GM12878 (cell line): ENCODE measurements around the gene RALBP1. TPM values are rescaled to one million over a fixed set of nuclear protein-coding genes. Genes with fewer than 3 reads are reported as not detected.

Source experiments
- ATAC-seq: fragments of 200-7000 bp; cut with Tn5 transposase; 3 replicates; pipeline ENCODE4 v1.9.1; 2020; ENCODE audit warnings: mild to moderate bottlenecking, moderate library complexity
- BruUV-seq: library from RNA; stranded (reverse); fragments of 400-500 nt; replicated peaks from 2 replicates; lab custom pipeline; 2021; lab: Mats Ljungman, UMichigan
- CTCF ChIA-PET: fragments of 300-600 bp; sonication (Branson Sonifier 250); formaldehyde crosslinking; extraction: SDS; loops from one replicate; lab custom pipeline; 2021; ENCODE audit warnings: inconsistent platforms; lab: Yijun Ruan, JAX
- POLR2A ChIA-PET: fragments of 350-600 bp; formaldehyde crosslinking; extraction: SDS; loops from one replicate; lab custom pipeline; 2021; ENCODE audit warnings: inconsistent platforms; lab: Charles Lee
- RAD21 ChIA-PET: fragments of 300-600 bp; sonication (Branson Sonifier 250); formaldehyde crosslinking; loops from one replicate; lab custom pipeline; 2023; ENCODE audit warnings: antibody characterized with exemption; ENCODE audit not compliant: unreplicated experiment; lab: Charles Lee
- SMC1A ChIA-PET: fragments of 300-600 bp; sonication (Branson Sonifier 250); formaldehyde crosslinking; loops from one replicate; lab custom pipeline; 2023; ENCODE audit not compliant: unreplicated experiment, uncharacterized antibody; lab: Charles Lee
- DNase-seq: peaks from one replicate; pipeline ENCODE4 v3.0.0-alpha.2; 2011; ENCODE audit warnings: low read depth, low spot score
- FAIRE-seq: peaks from 3 replicates; lab custom pipeline; 2011; peaks lifted over from hg19 to GRCh38; lab: Jason Lieb, UNC
- H2AFZ ChIP-seq: 2 replicates; pipeline ENCODE4 v1.6.0; 2011; ENCODE audit warnings: low read depth, low read length, control low read depth; ENCODE audit not compliant: control insufficient read depth
- H3K27ac ChIP-seq: 2 replicates; pipeline ENCODE4 v1.5.1; 2011; ENCODE audit warnings: control low read depth; ENCODE audit not compliant: control insufficient read depth, insufficient read depth
- H3K27me3 ChIP-seq, 2 experiments: replicated peaks in 1 of 2; 2 replicates each; pipeline versions ENCODE4 v1.6.0 to v1.6.1; 2011; ENCODE audit warnings: low read length in 1 of 2; ENCODE audit not compliant: control insufficient read depth in 2 of 2, insufficient read depth in 2 of 2
- H3K36me3 ChIP-seq, 2 experiments: 2 replicates each; pipeline ENCODE4 v1.5.1; 2011; ENCODE audit warnings: low read length in 1 of 2; ENCODE audit not compliant: control insufficient read depth in 2 of 2, insufficient read depth in 2 of 2
- H3K4me1 ChIP-seq: 2 replicates; pipeline ENCODE4 v1.6.1; 2011; ENCODE audit warnings: mild to moderate bottlenecking, low read length, moderate library complexity, mixed read lengths; ENCODE audit not compliant: control insufficient read depth, insufficient read depth
- H3K4me2 ChIP-seq: 2 replicates; pipeline ENCODE4 v1.6.0; 2011; ENCODE audit warnings: control low read depth; ENCODE audit not compliant: control insufficient read depth, insufficient read depth
- H3K4me3 ChIP-seq: fragments of 200-600 bp; sonication (generic); 2 replicates; pipeline ENCODE4 v1.5.1; 2016
- H3K79me2 ChIP-seq: 2 replicates; pipeline ENCODE4 v1.6.0; 2011; ENCODE audit warnings: low read length; ENCODE audit not compliant: control insufficient read depth, insufficient read depth
- H3K9ac ChIP-seq: 2 replicates; pipeline ENCODE4 v1.8.0; 2011; ENCODE audit warnings: low read length, control low read depth, mixed read lengths; ENCODE audit not compliant: control insufficient read depth, insufficient read depth
- H3K9me3 ChIP-seq: replicated peaks from 3 replicates; pipeline ENCODE4 v1.5.1; 2011; ENCODE audit warnings: mild to moderate bottlenecking, low read length; ENCODE audit not compliant: control insufficient read depth, insufficient read depth
- H4K20me1 ChIP-seq: 2 replicates; pipeline ENCODE4 v1.6.0; 2011; ENCODE audit not compliant: control insufficient read depth, insufficient read depth
- BCL11A ChIP-seq: IDR thresholded peaks from 2 replicates; pipeline ENCODE4 v1.6.1; 2011; ENCODE audit warnings: low read depth, low read length
- BMI1 ChIP-seq: fragments of 450-650 bp; IDR thresholded peaks from 2 replicates; pipeline ENCODE4 v1.6.1; 2016; ENCODE audit warnings: mild to moderate bottlenecking, moderate library complexity, borderline replicate concordance
- GABPA ChIP-seq: IDR thresholded peaks from 2 replicates; pipeline ENCODE4 v1.6.1; 2014; ENCODE audit warnings: antibody characterized with exemption, low read depth, mild to moderate bottlenecking, inconsistent platforms
- NFIC ChIP-seq: IDR thresholded peaks from 2 replicates; pipeline ENCODE4 v1.6.1; 2012; ENCODE audit warnings: low read depth, mild to moderate bottlenecking, inconsistent platforms, low read length, moderate library complexity
- PAX8 ChIP-seq: fragments of 450-650 bp; IDR thresholded peaks from 2 replicates; pipeline ENCODE4 v1.6.1; 2017; ENCODE audit warnings: mild to moderate bottlenecking, moderate library complexity
- RELB ChIP-seq: fragments of 450-650 bp; IDR thresholded peaks from 2 replicates; pipeline ENCODE4 v1.6.1; 2017; ENCODE audit warnings: low read depth, mild to moderate bottlenecking, moderate library complexity
- SMARCA5 ChIP-seq: fragments of 450-650 bp; IDR thresholded peaks from 2 replicates; pipeline ENCODE4 v1.6.1; 2017; ENCODE audit warnings: mild to moderate bottlenecking
- TCF12 ChIP-seq: IDR thresholded peaks from 2 replicates; pipeline ENCODE4 v1.6.1; 2011; ENCODE audit warnings: low read depth, mild to moderate bottlenecking, low read length
- TCF7 ChIP-seq: IDR thresholded peaks from 2 replicates; pipeline ENCODE4 v1.6.1; 2014; ENCODE audit warnings: antibody characterized with exemption, borderline replicate concordance
- ZZZ3 ChIP-seq: IDR thresholded peaks from 2 replicates; pipeline ENCODE4 v1.6.1; 2011; ENCODE audit warnings: low read depth; ENCODE audit not compliant: control insufficient read depth, insufficient read length
- in situ Hi-C: fragments of 300-500 bp; cut with MboI; formaldehyde crosslinking; loops from 9 replicates; pipeline ENCODE4 v1.14.3; 2018; ENCODE audit warnings: mixed read lengths
- intact Hi-C: fragments of 100-400 bp; cut with micrococcal nuclease; formaldehyde crosslinking; loops from one replicate; pipeline ENCODE4 v1.14.2; 2022; ENCODE audit not compliant: unreplicated experiment
- polyA plus RNA-seq, 11 experiments: library from polyadenylated mRNA; depleted of rRNA in 4 of 11; unstranded in 6 of 11; stranded (reverse) in 5 of 11; fragments of >200 nt; fragmentation: Nextera tagmentation in 4 of 11; fragmentation: Illumina TruSeq in 1 of 11; extraction: Ambion mirVana in 4 of 11; extraction: Trizol in 1 of 11; gene quantifications; 1 replicate in 1 of 11; 2 replicates in 10 of 11; pipeline versions ENCODE4 v1.2.1 to v1.2.3, GENCODE V29; 2011 to 2016; ENCODE audit warnings: inconsistent platforms in 2 of 11, missing spikeins in 2 of 11, low read depth in 1 of 11
- total RNA-seq, 4 experiments: library from RNA; depleted of rRNA in 3 of 4; stranded (reverse); fragments of >200 nt in 3 of 4; fragmentation: Illumina TruSeq in 1 of 4; extraction: Trizol in 1 of 4; gene quantifications; 2 replicates each; pipeline versions ENCODE4 v1.2.1 to v1.2.3, GENCODE V29; 2013 to 2021
- TF ChIP-seq, protein P1 (sequence below): IDR thresholded peaks from 2 replicates; pipeline ENCODE4 v1.6.1; 2011; ENCODE audit warnings: borderline replicate concordance, low read depth, mild to moderate bottlenecking, moderate library complexity, mixed read lengths, low read length; ENCODE audit not compliant: insufficient read depth; ENCODE audit errors: extremely low read length

Gene RALBP1
- total and polyA plus RNA-seq, 10 of the 15 experiments (the other 5 are each of a cell fraction or from before 2014, with no cell fraction given): 11.2 to 46.9 (median 41.8) TPM

- H3K27me3 ChIP-seq: no peaks in the 10 kb centered on the region
- no peaks in the 10 kb centered on the region for H3K79me2 ChIP-seq
- ChIA-PET RAD21 (no interaction called here), POLR2A (no interaction called here), CTCF (interaction anchor here (0.6 to 1.3 kb wide), 3 partner anchors 9 to 95 kb away, joined by 3 read pairs; no protein-coding TSS in a partner anchor), SMC1A (interaction anchor here (0.9 to 1.2 kb wide), 2 partner anchors 18 to 30 kb away, joined by 3 to 4 read pairs; no protein-coding TSS in a partner anchor)
- H3K4me1 ChIP-seq: no peaks in the 10 kb centered on the region
- no peak overlapping the region for H3K9ac ChIP-seq
- peaks cover 4 to 12% of the 10 kb centered on the region in 2 experiments; a peak in 3 of 4 replicates for H3K36me3 ChIP-seq
- no peaks in the 10 kb centered on the region for H4K20me1 ChIP-seq
- DNase-seq (no peak), ATAC-seq (no peak), FAIRE-seq (no peak)
- in situ Hi-C loops: no loop called here
- no peak overlapping the region for H3K27ac ChIP-seq
- no peak overlapping the region for H3K4me2 ChIP-seq
- H3K4me3 ChIP-seq: no peak overlapping the region
- BruUV-seq: no TSS peak
- no peak overlapping the region for H2AFZ ChIP-seq
- H3K9me3 ChIP-seq: no peaks in the 10 kb centered on the region; the same call in 2 of the 3 replicates
- intact Hi-C loops: no loop called here
- TF ChIP-seq ZZZ3: no peak
- TF ChIP-seq NFIC: no peak
- no peak for TF ChIP-seq BMI1
- TF ChIP-seq TCF12: no peak
- TF ChIP-seq SMARCA5: no peak
- no peak for TF ChIP-seq PAX8
- TF ChIP-seq GABPA: no peak
- TF ChIP-seq BCL11A: no peak
- TF ChIP-seq, protein P1, sequence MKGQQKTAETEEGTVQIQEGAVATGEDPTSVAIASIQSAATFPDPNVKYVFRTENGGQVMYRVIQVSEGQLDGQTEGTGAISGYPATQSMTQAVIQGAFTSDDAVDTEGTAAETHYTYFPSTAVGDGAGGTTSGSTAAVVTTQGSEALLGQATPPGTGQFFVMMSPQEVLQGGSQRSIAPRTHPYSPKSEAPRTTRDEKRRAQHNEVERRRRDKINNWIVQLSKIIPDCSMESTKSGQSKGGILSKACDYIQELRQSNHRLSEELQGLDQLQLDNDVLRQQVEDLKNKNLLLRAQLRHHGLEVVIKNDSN: no peak
- no peak for TF ChIP-seq TCF7
- TF ChIP-seq RELB: no peak
- TF ChIP-seq, all 136 proteins: peak for 0
These were observed 103.0 kb downstream of the RALBP1 start for GRCh38 chr18:9578306-9578705.
